Endothelial cell of umbilical vein (primary cell): ENCODE results near the gene RGS7.

Source experiments
- CTCF ChIP-seq, 2 donors: IDR thresholded peaks; 1 replicate in 1 of 2; 2 replicates in 1 of 2; pipeline ENCODE4 v1.5.1; 2011; ENCODE audit warnings: low read length in 2 of 2, mild to moderate bottlenecking in 2 of 2, moderate library complexity in 2 of 2, control low read depth in 1 of 2, inconsistent platforms in 1 of 2, low read depth in 1 of 2; ENCODE audit not compliant: insufficient read depth in 1 of 2; ENCODE audit errors: extremely low read depth in 1 of 2
- GATA2 ChIP-seq: IDR thresholded peaks from 2 replicates; pipeline ENCODE4 v1.7.0; 2011; ENCODE audit warnings: low read depth, mild to moderate bottlenecking, moderate library complexity, mixed read lengths, low read length; ENCODE audit not compliant: insufficient read length, insufficient read depth
- JUN ChIP-seq: IDR thresholded peaks from 2 replicates; pipeline ENCODE4 v1.6.1; 2011; ENCODE audit warnings: borderline replicate concordance, low read depth; ENCODE audit not compliant: insufficient read length, insufficient read depth

GRCh38 chr1:241129207-241129960, 227.6 kb downstream of the RGS7 start:
- TF ChIP-seq GATA2 = no peak
- TF ChIP-seq CTCF (IDR thresholded peaks at IDR 0.05; ENCODE audit: extremely low read depth in 1 of 2, insufficient read depth in 1 of 2, low read depth in 1 of 2, low read length in 2 of 2) = no peak
- no peak for TF ChIP-seq JUN
